MG63 (cell line): ENCODE results near the gene DOC2B. TPM values are rescaled to one million over a fixed set of nuclear protein-coding genes. Genes with fewer than 3 reads are reported as not detected.
"Not testable (repeated sequence)": the region's sequence is repeated elsewhere in the genome, so short reads cannot be mapped to it uniquely, and the experiment has no call there.

Source experiments
- DNase-seq: peaks from one replicate; pipeline ENCODE4 v3.0.0-alpha.2; 2020
- H3K27me3 ChIP-seq: fragments of 250-450 bp; sonication (Bioruptor Pico); 2 replicates; pipeline ENCODE4 v1.5.1; 2020; ENCODE audit warnings: mild to moderate bottlenecking, moderate library complexity
- H3K36me3 ChIP-seq: fragments of 250-450 bp; sonication (Bioruptor Pico); 2 replicates; pipeline ENCODE4 v1.5.1; 2020; ENCODE audit warnings: mild to moderate bottlenecking, moderate library complexity
- H3K4me3 ChIP-seq: fragments of 250-450 bp; sonication (Bioruptor Pico); 2 replicates; pipeline ENCODE4 v1.5.1; 2020; ENCODE audit warnings: mild to moderate bottlenecking, moderate library complexity
- H3K9me3 ChIP-seq: fragments of 250-450 bp; sonication (Bioruptor Pico); 2 replicates; pipeline ENCODE4 v1.5.1; 2020; ENCODE audit warnings: mild to moderate bottlenecking, moderate library complexity
- total RNA-seq: library from RNA; depleted of rRNA; stranded (reverse); fragments of >200 nt; shearing (Covaris generic); gene quantifications from 2 replicates; pipeline ENCODE4 v1.2.3, GENCODE V29; 2014; ENCODE audit warnings: low replicate concordance

DOC2B gene
- total RNA-seq, 1 experiment from 2014 or later = 0.16 TPM

DNA sequence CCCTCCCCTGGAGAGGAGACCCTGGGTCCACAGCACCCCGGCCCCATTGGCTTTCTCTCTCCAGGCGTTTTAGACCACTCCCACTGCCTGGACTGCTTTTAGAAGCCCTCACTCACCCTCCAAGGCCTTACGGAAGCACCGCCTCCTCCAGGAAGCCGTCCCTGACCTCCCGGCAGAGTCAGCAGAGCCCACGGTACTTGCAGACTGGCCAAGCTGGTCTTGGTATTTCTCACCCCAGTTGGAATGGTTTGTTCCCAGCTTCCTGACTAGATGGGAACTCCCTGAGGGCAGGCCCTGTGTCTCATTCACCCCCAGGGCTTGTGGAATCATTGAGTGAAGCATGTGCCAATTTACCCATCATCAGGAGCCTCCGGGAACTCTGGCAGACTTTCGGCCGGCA is 34.9 kb downstream of the DOC2B start:
- Histone ChIP-seq H3K36me3 (no peaks in the 10 kb centered on the region), H3K9me3 (no peaks in the 10 kb centered on the region), H3K4me3 (no peak overlapping the region), H3K27me3 (no peaks in the 10 kb centered on the region; the same call in 1 of the 2 replicates)
- no peak for DNase-seq

DNA sequence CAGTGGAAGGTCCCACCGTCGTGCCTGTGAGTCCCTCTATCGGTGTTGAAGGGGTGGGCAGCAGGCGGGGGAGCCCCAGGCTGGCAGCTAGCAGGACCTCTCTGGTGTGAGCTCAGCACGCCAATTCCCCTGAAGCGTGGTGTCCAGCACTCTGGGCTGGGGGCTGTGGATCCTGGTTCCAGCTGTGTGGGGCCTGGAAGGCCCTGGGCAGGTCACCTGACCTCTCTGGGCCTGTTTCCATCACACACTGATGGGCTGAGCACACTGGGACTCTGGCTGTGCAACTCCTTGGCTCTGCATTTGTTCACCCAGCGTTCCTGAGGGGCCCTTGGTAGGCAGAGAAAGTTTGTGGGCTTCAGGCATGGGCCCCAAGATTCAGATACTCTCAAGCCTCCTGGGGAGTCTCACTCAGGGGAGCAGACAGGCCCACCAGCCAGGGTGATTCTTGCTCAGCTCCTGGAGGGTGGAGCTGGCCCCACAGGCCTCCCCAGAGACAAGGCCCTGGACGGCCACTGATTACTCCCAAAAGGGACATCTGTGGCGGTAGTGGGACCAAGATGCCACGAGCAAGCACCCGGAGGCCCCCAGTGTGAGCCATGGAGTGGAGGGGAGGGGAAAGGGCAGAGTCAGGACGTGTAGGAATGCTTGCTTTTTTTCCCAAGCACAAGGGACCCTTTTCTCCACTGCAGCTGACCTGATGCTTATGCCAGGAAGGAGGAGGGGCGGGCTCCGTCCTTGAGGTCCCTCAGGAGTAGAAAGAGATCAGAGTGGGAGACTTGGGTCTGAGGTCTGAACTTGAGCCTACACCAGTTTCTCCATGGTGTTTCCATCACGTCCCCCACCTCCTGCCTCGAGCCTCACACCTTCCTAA is 35.5 kb downstream of the DOC2B start:
- DNase-seq = no peak
- Histone ChIP-seq H3K4me3 (no peak overlapping the region), H3K36me3 (no peaks in the 10 kb centered on the region), H3K9me3 (no peaks in the 10 kb centered on the region), H3K27me3 (no peaks in the 10 kb centered on the region; the same call in 1 of the 2 replicates)

DNA sequence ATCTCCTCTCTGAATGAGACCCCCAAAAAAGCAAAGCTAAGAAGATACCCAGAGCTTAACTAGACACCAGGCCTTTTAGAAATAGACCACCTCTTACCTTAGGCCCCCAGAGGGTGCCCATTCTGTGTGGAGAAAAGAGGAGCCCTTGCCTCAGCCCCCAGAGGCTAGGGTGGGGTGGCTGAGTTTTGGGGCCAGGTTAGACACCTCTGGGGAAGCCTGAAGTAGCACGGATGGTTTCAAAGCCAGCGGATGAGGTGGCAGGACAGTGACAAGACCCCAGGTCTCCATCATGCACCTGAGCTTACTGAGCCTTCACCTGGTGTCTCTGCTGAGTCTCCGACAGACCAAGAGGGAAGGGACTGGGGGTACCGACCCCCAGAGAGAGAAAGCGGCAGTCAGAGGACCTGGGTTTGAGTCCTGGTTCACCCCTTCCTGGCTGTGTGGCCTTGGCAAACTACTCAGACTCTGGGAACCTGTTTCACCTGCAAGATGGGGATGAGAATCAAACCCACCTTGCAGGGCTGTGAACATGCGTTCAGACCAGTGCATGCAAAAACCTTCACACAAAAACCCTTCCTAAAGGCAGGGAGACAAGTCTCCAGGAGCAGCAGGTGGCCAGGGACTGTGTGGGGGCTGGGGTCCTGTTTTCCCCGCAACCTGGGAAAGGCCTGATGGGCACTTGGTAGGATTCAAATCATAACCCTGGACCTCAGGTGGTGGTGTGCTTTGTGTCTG is 36.3 kb downstream of the DOC2B start:
- no peak overlapping the region for H3K4me3 ChIP-seq
- no peaks in the 10 kb centered on the region for H3K36me3 ChIP-seq
- DNase-seq = no peak
- H3K27me3 ChIP-seq = no peaks in the 10 kb centered on the region; the same call in 1 of the 2 replicates
- H3K9me3 ChIP-seq = no peaks in the 10 kb centered on the region

DNA sequence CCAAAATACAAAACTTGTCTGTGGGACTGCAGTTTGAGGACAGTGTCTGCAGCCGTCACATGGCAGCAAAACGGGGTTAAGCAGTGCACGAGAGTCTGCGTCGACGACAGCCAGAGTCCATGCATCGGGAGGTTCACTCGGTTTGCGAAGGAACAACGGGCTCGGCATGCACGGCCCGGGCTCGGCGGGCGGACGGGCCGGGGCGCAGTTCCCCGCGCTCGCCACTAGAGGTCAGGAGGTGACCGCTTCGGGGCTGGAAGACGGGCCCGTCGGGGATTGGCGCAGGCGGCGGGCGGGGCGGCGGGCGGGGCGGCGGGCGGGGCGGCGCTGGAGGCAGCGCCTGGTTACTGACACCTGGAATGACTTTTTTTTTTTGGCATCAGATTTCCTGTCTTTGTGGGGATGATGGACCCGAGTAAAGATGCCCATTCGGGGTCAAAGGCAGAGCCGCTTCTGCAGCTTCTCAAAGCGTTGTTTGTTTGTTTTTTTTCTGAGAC is 37.6 kb downstream of the DOC2B start:
- Histone ChIP-seq H3K4me3 (no peak overlapping the region), H3K36me3 (no peaks in the 10 kb centered on the region), H3K27me3 (no peaks in the 10 kb centered on the region; the same call in 1 of the 2 replicates), H3K9me3 (no peaks in the 10 kb centered on the region)
- peak; percentile 63 for DNase-seq

DNA sequence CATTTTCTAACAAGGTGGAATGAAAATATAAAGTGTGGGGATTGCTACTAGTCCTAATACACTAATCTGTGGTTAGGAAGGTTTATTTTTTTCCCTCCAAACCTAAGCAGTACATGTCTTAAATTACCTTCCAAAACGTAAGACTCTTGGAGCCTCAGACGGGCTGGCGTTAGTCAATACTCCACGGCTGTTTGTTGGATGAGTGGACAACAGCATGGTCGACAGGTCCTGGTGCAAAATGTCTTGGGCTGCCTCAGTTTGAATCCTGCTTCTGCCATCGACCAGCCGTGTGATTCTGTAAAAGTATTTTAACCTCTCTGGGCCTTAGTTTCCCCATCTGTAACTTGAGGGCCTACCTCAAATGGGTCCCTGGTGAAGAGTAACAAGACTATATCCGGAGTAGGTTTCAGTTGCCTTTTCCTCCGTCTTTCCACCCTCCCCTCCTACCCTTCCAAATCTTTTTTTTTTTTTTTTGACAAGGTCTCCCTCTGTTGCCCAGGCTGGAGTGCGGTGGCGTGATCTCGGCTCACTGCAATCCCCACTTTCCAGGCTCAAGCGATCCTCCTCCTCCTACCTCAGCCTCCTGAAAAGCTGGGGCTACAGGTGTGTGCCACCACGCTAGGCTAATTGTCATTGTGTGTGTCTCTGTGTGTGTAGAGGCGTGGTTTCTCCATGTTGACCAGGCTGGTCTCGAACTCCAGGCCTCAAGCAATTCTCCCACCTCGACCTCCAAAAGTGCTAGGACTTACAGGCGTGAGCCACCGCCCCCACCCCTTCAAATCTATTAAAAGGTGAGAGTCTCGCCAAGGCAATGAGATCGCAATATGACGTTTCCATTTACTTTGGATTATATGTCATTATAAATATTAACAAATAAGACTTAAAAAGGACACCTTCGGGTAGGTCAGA is 38.3 kb downstream of the DOC2B start:
- no peaks in the 10 kb centered on the region; the same call in 1 of the 2 replicates for H3K27me3 ChIP-seq
- DNase-seq = no peak
- no peak overlapping the region for H3K4me3 ChIP-seq
- H3K9me3 ChIP-seq = no peaks in the 10 kb centered on the region
- H3K36me3 ChIP-seq = no peaks in the 10 kb centered on the region

DNA sequence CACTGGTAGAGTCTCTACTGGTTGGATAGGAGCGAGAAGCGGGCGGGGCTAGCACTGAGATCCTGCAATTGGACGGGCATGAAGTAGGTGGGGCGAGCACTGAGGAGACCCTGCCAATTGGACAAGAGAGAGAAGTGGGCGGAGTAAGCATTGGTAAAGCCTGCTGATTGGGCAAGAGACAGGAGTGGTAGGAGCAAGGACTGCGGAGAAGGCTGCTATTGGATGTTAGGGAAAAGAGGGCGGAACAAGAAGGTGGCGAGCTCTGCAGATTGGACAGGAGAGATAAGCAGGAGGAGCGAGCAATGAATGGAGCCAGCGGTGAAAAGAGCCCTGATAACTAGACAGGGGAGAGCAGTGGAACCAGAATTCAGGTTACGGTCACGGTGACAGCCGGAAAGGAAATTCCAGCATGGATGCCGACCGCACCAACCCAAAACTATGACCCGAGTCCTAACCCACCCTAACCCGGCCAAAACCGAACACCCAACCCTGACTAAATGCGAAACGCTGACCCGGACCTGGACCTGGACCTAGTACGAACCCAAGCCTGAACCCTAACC is 39.3 kb downstream of the DOC2B start:
- Histone ChIP-seq H3K27me3 (no peaks in the 10 kb centered on the region; the same call in 1 of the 2 replicates), H3K4me3 (no peak overlapping the region), H3K9me3 (no peaks in the 10 kb centered on the region), H3K36me3 (no peaks in the 10 kb centered on the region)
- DNase-seq = peak; percentile 21

DNA sequence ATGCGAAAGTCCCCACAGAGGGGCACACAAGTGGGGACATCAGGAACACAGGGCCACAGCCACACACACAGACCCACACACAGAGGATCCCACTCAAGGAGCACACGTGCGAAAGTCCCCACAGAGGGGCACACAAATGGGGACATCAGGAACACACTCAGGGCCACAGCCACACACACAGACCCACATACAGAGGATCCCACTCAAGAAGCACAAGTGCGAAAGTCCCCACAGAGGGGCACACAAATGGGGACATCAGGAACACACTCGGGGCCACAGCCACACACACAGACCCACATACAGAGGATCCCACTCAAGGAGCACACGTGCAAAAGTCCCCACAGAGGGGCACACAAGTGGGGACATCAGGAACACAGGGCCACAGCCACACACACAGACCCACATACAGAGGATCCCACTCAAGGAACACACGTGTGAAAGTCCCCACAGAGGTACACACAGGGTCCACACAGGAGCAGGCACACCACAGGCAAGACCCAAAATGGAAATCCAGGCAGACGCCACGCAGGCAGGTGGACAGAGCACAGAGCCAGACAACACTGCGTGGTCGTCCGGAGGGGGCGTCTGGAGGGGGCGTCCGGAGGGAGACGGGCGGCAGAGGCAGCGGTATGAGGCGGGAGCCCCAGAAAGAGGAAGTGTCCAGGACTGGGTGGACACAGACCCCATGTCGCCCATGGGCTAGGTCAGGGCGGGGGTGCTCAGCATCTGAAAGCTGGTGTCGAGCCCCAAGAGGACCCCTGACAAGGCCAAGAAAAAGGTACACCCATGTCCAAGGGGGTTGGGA is 41.8 kb downstream of the DOC2B start:
- DNase-seq, H3K9me3 ChIP-seq, H3K4me3 ChIP-seq, H3K27me3 ChIP-seq, H3K36me3 ChIP-seq: not testable (repeated sequence)

DNA sequence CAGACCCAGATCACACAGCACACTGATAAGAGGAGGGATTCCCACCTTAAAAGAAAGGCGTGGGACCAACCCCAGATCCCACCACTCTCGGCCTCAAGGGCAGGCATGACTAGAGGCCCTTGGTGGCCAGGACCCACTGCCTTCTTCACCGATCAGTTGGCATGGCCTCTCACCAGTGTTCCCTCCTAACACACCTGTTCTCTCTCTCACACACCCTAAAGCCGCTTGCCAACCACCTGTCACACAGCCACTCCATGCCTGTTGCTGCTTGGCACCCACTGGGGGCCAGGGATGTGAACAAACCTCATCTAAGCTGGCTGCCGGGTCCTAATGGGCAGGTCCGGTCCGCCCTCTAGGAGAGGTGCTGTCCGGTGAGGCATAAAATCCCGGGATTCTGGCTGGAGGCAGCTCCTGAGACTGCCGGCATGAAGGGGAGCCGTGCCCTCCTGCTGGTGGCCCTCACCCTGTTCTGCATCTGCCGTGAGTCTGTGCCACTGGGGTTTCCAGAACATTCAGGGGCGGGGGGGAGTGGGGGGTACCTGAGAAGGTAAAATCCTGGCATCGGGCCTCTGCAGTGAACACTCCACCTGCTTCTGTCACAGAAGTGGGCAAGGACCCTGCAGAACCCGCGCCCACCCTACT is 44.2 kb downstream of the DOC2B start, which contains the start of gene SCGB1C2:
TSS of gene SCGB1C2 (plus strand) at position 404 of the 642 bp plus-strand sequence. CDS start at position 426, 22 bp downstream.
- not testable (repeated sequence) for H3K27me3 ChIP-seq, H3K4me3 ChIP-seq

DNA sequence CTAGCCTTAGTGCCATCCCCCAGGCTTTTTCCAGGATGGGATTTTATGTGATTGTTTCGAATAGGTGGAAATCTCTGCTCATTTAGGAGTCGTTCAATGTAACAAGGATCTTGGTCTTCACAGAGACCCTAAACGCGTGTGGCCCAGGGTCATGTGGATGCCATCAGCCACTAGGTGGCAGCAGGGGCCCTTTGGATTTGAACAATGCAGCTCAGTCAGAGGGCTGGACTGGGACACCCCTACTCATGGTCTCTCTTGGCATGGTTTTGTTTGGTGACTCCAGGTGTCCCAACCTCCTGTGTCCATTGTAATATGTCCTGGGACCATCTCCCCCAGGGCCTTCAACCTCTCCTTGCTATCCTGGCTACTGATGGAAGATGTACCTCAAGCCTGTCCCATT is 44.9 kb downstream of the DOC2B start:
- H3K4me3 ChIP-seq, H3K27me3 ChIP-seq, H3K36me3 ChIP-seq, H3K9me3 ChIP-seq: not testable (repeated sequence)
- peak; percentile 6 for DNase-seq

More for the DNA sequence above, 44.2 kb downstream of the DOC2B start, which contains the start of gene SCGB1C2:
- not testable (repeated sequence) for H3K36me3 ChIP-seq, H3K9me3 ChIP-seq, DNase-seq

DNA sequence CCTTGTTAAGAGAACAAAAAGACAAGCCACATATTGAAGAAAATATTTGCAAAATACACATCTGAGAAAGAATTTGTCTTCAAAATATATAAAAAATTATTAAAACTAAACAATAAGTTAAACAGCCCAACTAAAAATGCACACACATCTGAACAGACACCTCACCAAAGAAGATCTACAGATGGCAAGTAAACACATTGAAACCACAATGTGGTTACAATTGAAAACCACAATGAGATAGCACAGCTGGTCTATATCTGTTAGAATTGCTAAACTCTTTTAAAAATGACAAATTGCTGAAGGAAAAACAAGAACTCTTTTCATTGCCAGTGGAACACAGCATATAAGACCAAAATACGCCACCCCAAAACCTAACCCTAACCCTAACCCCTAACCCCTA is 45.6 kb downstream of the DOC2B start:
- not testable (repeated sequence) for H3K36me3 ChIP-seq, H3K27me3 ChIP-seq, DNase-seq, H3K9me3 ChIP-seq, H3K4me3 ChIP-seq

DNA sequence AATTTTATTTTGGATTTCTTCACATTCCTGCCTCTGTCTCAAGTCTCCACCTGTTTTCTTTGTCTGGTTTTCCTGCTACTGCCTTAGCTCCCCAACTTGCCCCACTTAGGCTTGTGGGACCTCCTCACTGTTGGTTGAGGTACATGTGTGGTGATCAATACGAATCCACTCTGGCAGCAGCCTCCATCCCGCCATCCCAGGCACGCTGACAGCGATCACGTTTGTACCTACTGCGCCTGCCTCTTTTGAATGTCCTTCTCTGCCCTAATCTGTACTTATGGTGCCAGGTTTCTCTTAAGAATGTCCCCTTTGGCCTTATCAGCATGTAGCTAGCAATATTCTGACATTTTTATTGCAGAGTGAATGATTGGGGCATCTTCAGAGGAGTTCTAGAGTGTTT is 46.4 kb downstream of the DOC2B start:
- not testable (repeated sequence) for H3K9me3 ChIP-seq, H3K27me3 ChIP-seq, H3K4me3 ChIP-seq, H3K36me3 ChIP-seq, DNase-seq

DNA sequence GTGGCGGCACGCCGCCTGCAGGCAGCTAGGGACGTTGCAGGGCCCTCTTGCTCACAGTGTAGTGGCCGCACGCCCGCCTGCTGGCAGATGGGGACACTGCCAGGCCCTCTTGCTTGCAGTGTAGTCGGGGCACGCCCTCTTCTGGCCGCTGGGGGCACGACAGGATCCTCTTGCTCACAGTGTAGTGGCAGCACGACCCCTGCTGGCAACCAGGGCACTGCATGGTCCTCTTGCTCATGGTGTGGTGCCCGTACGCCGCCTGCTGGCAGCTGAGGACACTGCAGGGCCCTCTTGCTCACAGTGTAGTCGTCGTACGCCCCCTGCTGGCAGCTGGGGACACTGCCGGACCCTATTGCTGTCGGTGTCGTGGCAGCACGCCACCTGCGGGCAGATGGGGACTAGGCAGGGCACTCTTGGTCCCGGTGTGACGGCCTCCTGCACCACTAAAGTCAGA is 47.1 kb downstream of the DOC2B start:
- not testable (repeated sequence) for H3K27me3 ChIP-seq, H3K4me3 ChIP-seq, H3K36me3 ChIP-seq, DNase-seq, H3K9me3 ChIP-seq

DNA sequence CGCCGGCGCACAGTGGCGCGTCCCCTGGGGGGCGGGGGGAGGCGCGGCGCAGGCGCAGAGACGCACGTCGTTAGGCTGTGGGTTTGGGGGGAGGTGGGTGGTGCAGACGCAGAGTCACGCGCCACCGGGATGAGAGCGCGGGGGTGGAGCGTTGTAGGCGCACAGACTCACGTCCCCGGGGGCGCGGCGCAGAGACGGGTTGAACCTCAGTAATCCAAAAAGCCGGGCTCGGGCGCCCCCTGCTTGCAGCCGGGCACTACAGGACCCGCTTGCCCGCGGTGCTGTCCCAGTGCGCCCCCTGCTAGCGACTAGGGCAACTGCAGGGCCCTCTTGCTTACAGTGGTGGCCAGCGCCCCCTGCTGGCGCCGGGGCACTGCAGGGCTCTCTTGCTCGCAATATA is 47.5 kb downstream of the DOC2B start:
- not testable (repeated sequence) for H3K9me3 ChIP-seq, H3K36me3 ChIP-seq, H3K4me3 ChIP-seq, H3K27me3 ChIP-seq, DNase-seq

DNA sequence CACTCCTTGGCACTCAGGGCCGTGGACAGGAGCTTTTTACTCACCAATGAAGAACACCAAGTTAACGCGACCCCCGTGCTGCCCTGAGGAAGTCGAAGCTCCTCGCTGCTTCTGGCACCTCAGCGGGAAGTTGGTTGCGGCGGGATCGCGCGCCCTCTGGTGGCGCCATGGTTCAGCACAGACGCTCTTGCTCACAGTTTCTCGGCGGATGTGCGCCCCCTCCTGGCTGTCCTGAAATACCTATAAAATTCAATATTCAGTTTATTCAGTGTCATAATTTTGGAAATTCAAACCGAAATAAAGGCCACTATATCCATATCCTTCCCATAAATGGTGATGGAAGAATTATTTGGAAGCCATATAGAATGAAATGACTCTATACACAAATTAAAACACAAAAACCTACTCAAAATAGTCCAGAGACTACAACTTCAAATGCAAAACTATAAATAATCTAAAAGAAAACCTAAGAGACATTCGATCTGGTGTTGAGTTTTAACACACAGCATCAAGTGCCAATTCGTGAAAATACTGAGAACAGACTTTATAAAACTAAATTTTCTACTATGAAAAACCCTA is 63.0 kb downstream of the DOC2B start:
- H3K9me3 ChIP-seq, H3K4me3 ChIP-seq, H3K27me3 ChIP-seq, H3K36me3 ChIP-seq: not testable (repeated sequence)
- peak; percentile 38 for DNase-seq

DNA sequence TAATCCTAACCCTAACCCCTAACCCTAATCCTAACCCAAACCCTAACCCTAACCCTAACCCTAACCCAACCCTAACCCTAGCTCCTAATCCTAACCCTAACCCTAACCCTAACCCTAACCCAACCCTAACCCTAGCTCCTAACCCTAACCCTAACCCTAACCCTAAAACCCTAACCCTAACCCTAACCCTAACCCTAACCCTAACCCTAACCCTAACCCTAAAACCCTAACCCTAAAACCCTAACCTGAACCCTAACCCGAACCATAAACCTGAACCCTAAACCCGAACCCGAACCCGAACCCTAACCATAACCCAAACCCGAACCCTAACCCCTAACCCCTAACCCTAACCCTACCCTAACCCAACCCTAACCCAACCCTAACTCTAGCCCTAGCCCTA is 68.3 kb downstream of the DOC2B start:
- not testable (repeated sequence) for H3K4me3 ChIP-seq, H3K9me3 ChIP-seq, H3K27me3 ChIP-seq, H3K36me3 ChIP-seq, DNase-seq
